ENCODE results near the gene TMEM254. TPM values are rescaled to one million over a fixed set of nuclear protein-coding genes. Genes with fewer than 3 reads are reported as not detected.
"Not testable (repeated sequence)": the region's sequence is repeated elsewhere in the genome, so short reads cannot be mapped to it uniquely, and the experiment has no call there.

Gene TMEM254
- total RNA-seq, 2 experiments from 2014 or later, result 11.6 to 12.3 TPM

- Mint-ChIP-seq H3K36me3 (peaks cover 6% of the 10 kb centered on the region), H3K4me3 (no peak overlapping the region), H3K9me3 (no peaks in the 10 kb centered on the region), H3K4me1 (ENCODE audit: low read depth) (peaks cover 26% of the 10 kb centered on the region), H3K27me3 (no peaks in the 10 kb centered on the region), H3K27ac (no peak overlapping the region)
- no peak for DNase-seq
- ChIA-PET CTCF (no interaction called here), POLR2A (no interaction called here)
- intact Hi-C loops (cut with micrococcal nuclease), result no loop called here
Measured at GRCh38 chr10:80081026-80081425, 2.6 kb downstream of the TMEM254 start.

DNA sequence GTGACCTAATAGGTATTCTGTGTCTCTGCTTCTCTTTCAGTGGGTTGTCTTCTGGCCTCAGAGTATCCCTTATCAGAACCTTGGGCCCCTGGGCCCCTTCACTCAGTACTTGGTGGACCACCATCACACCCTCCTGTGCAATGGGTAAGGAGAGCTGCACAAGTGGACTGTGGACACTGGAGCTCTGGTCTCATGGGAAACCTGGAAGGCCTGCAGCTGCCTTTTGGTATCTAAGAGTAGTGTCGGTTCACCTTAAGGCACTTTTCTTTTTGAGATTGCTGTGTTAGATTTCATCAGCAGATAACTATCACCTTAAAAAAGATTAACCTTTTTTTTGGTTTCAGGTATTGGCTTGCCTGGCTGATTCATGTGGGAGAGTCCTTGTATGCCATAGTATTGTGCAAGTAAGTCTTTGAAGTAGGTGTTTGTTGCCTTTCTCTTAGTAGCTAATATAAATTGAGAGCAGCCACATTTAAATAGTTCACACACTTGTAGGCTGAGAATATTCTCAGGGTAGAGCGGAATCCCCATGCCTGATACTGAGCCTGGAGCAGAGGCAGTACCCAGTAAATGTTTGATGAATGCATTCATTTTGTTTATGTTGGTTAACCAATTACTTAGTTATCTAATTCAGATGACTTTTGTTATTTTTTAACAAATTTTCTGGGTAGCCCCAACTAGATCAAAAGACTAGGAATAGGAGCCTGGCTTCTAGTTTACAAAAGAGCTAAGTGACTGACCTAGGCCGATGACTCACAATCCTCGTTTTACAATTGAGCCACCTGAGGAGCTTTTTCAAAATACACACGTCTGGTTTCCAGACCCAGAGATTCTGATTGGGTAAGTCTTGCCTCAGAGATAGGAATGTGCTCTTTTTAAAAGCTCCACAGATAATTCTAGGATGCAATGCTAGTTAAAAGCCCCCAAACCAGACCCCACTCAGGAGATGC is 3.6 kb downstream of the TMEM254 start:
- no peaks in the 10 kb centered on the region for H3K9me3 Mint-ChIP-seq
- H3K4me1 Mint-ChIP-seq (ENCODE audit: low read depth), result peaks cover 22% of the 10 kb centered on the region
- POLR2A ChIA-PET, result no interaction called here
- no peak overlapping the region for H3K27ac Mint-ChIP-seq
- no peak for DNase-seq
- no peaks in the 10 kb centered on the region for H3K27me3 Mint-ChIP-seq
- no peak overlapping the region for H3K4me3 Mint-ChIP-seq
- CTCF ChIA-PET, result interaction anchor here (0.8 kb wide), 2 partner anchors 23 to 35 kb away, joined by 3 read pairs; no protein-coding TSS in a partner anchor
- intact Hi-C loops (cut with micrococcal nuclease), result no loop called here
- H3K36me3 Mint-ChIP-seq, result peaks cover 6% of the 10 kb centered on the region

- no peak overlapping the region for H3K27ac Mint-ChIP-seq
- ChIA-PET POLR2A (no interaction called here), CTCF (no interaction called here)
- no peaks in the 10 kb centered on the region for H3K27me3 Mint-ChIP-seq
- H3K4me1 Mint-ChIP-seq (ENCODE audit: low read depth), result no peaks in the 10 kb centered on the region
- H3K9me3 Mint-ChIP-seq, result no peaks in the 10 kb centered on the region
- intact Hi-C loops (cut with micrococcal nuclease), result no loop called here
- H3K36me3 Mint-ChIP-seq, result no peaks in the 10 kb centered on the region
- no peak overlapping the region for H3K4me3 Mint-ChIP-seq
- DNase-seq, result no peak
Measured at GRCh38 chr10:80090121-80090520, 11.7 kb downstream of the TMEM254 start.

DNA sequence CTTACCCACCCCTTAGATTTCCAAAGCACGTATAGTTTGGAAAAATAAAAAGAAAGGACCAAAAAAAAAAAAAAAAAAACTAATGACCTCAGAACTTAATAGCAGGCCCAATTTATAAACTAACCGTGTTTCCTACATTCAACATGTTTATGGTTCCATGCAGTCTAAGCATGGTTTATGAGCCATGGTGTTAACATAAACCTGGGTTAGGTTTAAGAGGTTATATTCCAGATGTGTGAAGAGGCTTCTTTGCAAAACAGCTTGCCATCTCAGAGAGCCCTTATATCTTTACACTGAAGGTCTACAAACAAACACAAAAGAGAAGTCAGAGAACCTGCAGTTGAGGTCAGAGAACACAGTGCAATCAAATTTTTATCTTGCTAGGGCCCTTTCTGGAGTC is 15.8 kb downstream of the TMEM254 start:
- no peak overlapping the region for H3K27ac Mint-ChIP-seq
- no peaks in the 10 kb centered on the region for H3K9me3 Mint-ChIP-seq
- DNase-seq, result no peak
- peaks cover 2% of the 10 kb centered on the region for H3K27me3 Mint-ChIP-seq
- ChIA-PET POLR2A (no interaction called here), CTCF (no interaction called here)
- no peaks in the 10 kb centered on the region for H3K36me3 Mint-ChIP-seq
- H3K4me3 Mint-ChIP-seq, result no peak overlapping the region
- intact Hi-C loops (cut with micrococcal nuclease), result no loop called here
- H3K4me1 Mint-ChIP-seq (ENCODE audit: low read depth), result no peaks in the 10 kb centered on the region

- POLR2A ChIA-PET, H3K27me3 Mint-ChIP-seq, H3K9me3 Mint-ChIP-seq: not testable (repeated sequence)
Measured at GRCh38 chr10:80098272-80098671, 19.8 kb downstream of the TMEM254 start.

DNA sequence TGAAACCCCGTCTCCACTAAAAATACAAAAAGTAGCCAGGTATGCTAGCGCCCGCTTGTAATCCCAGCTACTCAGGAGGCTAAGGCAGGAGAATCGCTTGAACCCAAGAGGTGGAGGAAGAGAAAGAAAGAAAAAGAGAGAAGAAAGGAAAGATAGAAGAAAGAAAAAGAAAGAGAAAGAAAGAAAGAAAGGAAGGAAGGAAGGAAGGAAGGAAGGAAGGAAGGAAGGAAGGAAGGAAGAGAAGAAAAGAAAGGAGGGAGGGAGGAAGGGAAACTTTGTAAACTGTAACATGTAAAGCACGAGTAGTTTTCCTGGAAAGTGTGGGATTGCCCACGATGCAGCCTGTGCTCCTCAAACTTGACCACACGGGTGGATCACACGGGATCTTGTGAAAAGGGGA is 20.8 kb downstream of the TMEM254 start:
- intact Hi-C loops (cut with micrococcal nuclease); H3K27me3 Mint-ChIP-seq; H3K27ac Mint-ChIP-seq; DNase-seq; CTCF ChIA-PET; H3K4me3 Mint-ChIP-seq; H3K9me3 Mint-ChIP-seq; H3K4me1 Mint-ChIP-seq (ENCODE audit: low read depth); H3K36me3 Mint-ChIP-seq; POLR2A ChIA-PET: not testable (repeated sequence)

More at GRCh38 chr10:80098272-80098671, 19.8 kb downstream of the TMEM254 start:
- intact Hi-C loops (cut with micrococcal nuclease); H3K27ac Mint-ChIP-seq; CTCF ChIA-PET; H3K36me3 Mint-ChIP-seq; H3K4me3 Mint-ChIP-seq; H3K4me1 Mint-ChIP-seq (ENCODE audit: low read depth); DNase-seq: not testable (repeated sequence)

DNA sequence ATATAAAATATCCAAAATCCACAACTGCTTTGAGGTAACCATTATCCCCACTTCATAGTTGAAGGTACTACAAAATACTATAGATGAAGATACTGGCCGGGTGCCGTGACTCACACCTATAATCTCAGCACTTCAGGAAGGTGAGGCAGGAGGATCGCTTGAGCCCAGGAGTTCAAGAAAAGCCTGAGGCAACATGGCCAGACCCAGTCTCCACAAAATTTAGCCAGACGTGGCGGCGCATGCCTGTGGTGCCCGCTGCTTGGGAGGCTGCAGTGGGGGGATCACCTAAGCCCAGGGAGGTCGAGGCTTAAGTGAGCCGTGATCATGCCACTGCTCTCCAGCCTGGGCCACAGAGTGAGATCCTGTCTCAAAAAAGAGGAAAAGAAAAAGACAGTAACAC is 21.7 kb downstream of the TMEM254 start:
- Mint-ChIP-seq H3K4me3 (no peak overlapping the region), H3K4me1 (ENCODE audit: low read depth) (peaks cover 14% of the 10 kb centered on the region), H3K27ac (no peak overlapping the region), H3K27me3 (peaks cover 2% of the 10 kb centered on the region), H3K9me3 (no peaks in the 10 kb centered on the region), H3K36me3 (no peaks in the 10 kb centered on the region)
- no peak for DNase-seq
- ChIA-PET POLR2A (no interaction called here), CTCF (no interaction called here)
- intact Hi-C loops (cut with micrococcal nuclease), result no loop called here

DNA sequence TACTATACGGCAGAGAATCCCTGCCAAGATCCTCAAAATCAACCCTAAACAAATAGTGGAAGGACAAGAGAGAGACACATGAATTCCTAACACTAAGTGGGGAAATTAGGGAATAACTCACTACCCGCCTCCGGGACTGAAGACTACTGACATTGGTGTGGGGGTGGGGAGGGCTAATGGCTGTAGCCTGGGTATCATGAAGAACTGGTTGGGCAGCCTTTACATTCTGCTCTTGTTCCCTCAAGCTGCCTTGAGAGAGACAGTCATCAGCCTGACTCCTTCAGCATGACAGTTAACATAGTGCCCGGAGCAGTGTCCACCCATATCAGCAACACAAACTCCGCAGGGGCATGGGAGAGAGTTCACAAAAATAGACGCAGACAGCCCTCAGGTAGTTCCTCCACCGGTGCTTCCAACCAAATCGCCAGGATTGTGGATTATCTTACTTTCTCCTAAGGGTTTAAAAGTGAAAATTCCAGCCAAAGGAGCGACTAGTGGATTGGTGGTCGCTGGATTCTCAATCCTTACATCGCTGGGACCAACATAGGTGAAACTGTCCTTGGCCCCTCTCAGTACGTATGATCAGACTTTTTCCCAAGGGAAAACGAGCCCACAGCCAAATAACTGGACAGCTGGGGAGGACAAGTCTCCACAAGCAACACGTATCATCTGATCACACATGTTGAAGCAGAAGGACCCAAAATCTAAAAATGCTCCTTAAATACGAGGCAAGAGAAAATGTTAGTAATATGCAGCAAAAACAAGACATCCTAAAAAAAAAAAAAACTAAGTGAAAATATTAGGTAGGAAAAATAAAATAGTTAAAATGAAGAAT is 22.6 kb downstream of the TMEM254 start:
- intact Hi-C loops (cut with micrococcal nuclease), result no loop called here
- POLR2A ChIA-PET, result no interaction called here
- CTCF ChIA-PET, result no interaction called here
- Mint-ChIP-seq H3K4me1 (ENCODE audit: low read depth) (peaks cover 14% of the 10 kb centered on the region), H3K36me3 (no peaks in the 10 kb centered on the region), H3K9me3 (no peaks in the 10 kb centered on the region), H3K27me3 (peaks cover 1% of the 10 kb centered on the region), H3K4me3 (no peak overlapping the region), H3K27ac (no peak overlapping the region)
- no peak for DNase-seq

DNA sequence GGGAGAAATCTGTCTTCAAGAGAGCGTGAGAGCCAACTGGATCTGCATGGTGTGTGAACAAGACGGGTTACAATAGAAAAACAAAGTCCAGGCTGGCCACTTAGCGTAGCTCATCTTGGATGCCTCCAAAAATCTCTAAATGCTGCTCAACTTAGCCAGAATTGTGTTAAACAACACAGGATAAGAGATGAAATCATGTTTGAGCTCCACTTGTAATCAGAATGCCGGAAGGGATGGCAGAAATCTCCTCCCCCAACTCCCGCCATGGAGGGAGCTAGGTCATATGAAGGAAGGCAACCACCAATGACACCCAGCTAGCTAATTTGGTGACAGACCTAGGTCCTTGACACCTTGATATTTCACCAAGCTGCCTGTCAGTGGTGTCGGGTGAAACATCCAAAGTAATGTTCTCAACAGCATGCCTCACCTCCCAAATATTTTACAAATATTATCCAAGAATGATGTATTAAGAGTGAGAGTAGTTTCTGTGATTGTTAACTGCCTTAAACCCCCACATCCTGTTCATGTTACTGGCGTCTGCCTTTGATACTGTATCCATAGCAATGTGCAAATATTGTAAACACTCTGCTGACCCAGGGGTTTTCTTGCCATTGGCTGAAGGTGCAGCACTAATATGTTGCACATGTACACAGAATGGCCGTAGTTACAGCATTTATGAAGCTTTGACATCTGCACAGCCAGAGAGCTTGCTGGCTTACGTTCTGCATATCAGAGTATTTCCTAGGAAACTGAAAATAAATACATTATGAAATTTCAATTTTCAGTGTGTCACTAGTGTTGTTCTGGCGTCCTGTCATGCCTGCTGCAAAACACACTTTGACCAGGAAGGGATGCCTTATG is 25.8 kb downstream of the TMEM254 start:
- H3K4me3 Mint-ChIP-seq, result no peak overlapping the region
- no peak overlapping the region for H3K27ac Mint-ChIP-seq
- intact Hi-C loops (cut with micrococcal nuclease), result no loop called here
- H3K36me3 Mint-ChIP-seq, result peaks cover 9% of the 10 kb centered on the region
- H3K9me3 Mint-ChIP-seq, result peaks cover 18% of the 10 kb centered on the region
- ChIA-PET CTCF (no interaction called here), POLR2A (interaction anchor here (1.4 kb wide), 1 partner anchor 25 kb away, joined by 4 read pairs; no protein-coding TSS in a partner anchor)
- no peaks in the 10 kb centered on the region for H3K27me3 Mint-ChIP-seq
- peaks cover 14% of the 10 kb centered on the region for H3K4me1 Mint-ChIP-seq (ENCODE audit: low read depth)
- peak; percentile 25 for DNase-seq

GRCh38 chr10:80108576-80109239 is 30.2 kb downstream of the TMEM254 start:
- ChIA-PET POLR2A (interaction anchor here (0.7 kb wide), 1 partner anchor 317 kb away, joined by 3 read pairs; no protein-coding TSS in a partner anchor), CTCF (interaction anchor here (1.4 kb wide), 1 partner anchor 61 kb away, joined by 4 read pairs; no protein-coding TSS in a partner anchor)
- no peaks in the 10 kb centered on the region for H3K27me3 Mint-ChIP-seq
- no peak overlapping the region for H3K4me3 Mint-ChIP-seq
- peaks cover 28% of the 10 kb centered on the region for H3K4me1 Mint-ChIP-seq (ENCODE audit: low read depth)
- DNase-seq, result no peak
- intact Hi-C loops (cut with micrococcal nuclease), result no loop called here
- no peak overlapping the region for H3K27ac Mint-ChIP-seq
- H3K9me3 Mint-ChIP-seq, result peaks cover 21% of the 10 kb centered on the region
- H3K36me3 Mint-ChIP-seq, result peaks cover 9% of the 10 kb centered on the region

GRCh38 chr10:80110986-80111385 is 32.5 kb downstream of the TMEM254 start:
- ChIA-PET POLR2A (interaction anchor here (1.3 kb wide), 1 partner anchor 32 kb away, joined by 3 read pairs; no protein-coding TSS in a partner anchor), CTCF (no interaction called here)
- Mint-ChIP-seq H3K4me1 (ENCODE audit: low read depth) (peaks cover 15% of the 10 kb centered on the region), H3K9me3 (peaks cover 21% of the 10 kb centered on the region), H3K4me3 (no peak overlapping the region), H3K36me3 (peaks cover 9% of the 10 kb centered on the region), H3K27ac (peak overlapping the region; percentile 18), H3K27me3 (no peaks in the 10 kb centered on the region)
- intact Hi-C loops (cut with micrococcal nuclease), result loop anchor here (1.0 kb wide), 1 partner anchor 36 kb away; no protein-coding TSS in a partner anchor
- no peak for DNase-seq
